ENCODE results near the gene LRRC55.

Gene LRRC55

DNA sequence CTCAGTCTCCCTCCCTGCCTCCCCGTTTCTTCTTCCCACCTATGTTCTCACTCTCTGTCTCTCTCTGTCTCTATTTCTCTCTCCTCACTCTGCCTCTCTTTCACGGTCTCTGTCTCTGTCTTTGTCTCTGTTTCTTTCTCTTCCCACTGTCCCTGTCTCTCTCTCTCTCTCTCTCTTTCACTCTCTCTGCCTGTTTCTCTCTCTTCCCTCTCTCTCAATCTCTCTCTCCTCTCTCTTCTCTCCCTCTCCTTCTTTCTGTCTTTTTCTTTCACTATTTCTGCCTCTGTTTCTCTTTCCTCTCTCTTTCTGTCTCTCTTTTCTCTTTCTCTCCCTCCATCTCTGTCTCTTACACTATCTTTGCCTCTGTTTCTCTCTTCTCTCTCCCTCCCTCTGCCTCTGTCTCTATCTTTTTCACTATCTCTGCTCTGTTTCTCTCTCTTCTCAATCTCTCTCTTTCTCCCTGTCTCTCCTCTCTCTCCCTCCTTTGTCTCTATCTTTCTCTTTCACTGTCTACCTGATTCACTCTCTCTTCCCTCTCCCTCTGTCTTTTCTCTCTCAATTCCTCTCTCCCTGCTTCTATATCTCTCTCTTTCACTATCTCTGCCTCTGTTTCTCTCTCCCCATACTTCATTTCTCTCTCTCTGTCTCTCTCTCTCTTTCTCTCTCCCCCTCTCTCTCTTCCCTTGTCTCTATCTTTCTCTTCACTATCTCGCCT lies 49.9 kb downstream of the LRRC55 start:
- no peak for TF ChIP-seq CTCF (conservative IDR thresholded peaks at IDR 0.05; ENCODE audit: low read depth, low read length)
- no peak overlapping the region for H3K4me3 ChIP-seq (ENCODE audit: low read depth, low read length)
- DNase-seq (ENCODE audit: low read depth): no peak

DNA sequence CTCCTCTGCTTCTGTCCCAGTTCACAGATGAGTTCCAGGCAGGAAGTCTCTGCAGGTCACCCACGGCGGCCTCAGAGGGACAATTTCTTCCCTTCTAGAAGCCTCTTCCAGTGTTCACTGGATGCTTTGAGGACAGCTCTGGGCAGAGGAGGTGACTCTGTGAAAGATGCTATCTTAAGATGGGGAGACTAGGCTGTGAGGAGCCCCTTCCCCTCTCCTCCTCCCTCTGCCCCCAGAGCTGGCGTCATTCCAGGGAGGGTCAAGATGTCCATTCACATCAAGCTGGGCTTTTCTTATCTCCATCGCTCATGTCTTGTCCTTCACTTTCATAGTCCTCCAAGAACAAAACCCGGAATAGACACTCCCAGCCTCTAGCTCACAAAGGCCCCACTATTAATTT lies 51.9 kb downstream of the LRRC55 start:
- no peak for TF ChIP-seq CTCF (conservative IDR thresholded peaks at IDR 0.05; ENCODE audit: low read depth, low read length)
- H3K4me3 ChIP-seq (ENCODE audit: low read depth, low read length): no peak overlapping the region
- DNase-seq (ENCODE audit: low read depth): no peak

DNA sequence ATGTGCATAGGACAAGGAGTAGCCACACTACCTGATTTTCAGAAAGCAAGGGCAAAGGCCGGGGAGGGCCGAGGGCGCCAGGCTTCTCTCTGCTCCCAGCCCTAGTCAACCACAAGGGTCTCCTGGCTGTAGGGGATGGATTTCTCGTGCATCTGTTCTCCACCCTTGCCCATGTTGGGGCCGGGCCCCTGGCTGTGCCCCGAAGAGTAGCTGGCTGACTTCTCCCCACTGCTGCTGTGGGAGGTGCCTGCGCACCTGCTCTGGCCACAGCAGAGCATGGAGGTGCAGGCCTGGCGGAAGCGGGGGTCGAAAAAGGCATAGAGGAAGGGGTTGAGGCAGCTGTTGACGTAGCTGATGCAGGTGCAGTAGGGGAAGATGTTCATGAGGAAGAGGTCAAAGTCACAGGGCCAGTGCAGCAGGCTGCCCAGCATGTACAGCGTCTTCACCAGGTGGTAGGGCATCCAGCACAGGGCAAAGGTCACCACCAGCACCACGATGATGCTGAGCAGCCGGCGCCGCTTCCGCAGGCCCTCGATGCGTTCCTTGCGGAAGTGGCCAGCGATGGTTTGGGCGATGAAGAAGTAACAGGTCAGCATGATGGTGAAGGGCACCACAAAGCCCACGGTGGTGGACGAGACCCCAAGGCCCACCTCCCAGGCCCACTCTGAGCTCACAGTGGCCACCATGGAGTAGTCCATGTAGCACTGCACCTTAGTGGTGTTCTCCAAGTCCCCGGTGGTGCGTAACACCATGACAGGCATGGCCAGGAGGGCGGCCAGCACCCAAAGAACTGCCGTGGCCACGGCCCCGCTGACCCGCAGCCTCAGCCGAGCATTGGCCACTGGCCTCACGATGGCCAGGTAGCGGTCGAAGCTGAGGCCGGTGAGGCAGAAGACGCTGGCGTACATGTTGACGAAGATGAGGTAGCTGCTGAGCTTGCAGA lies 54.3 kb downstream of the LRRC55 start:
- TF ChIP-seq CTCF (conservative IDR thresholded peaks at IDR 0.05; ENCODE audit: low read depth, low read length): no peak
- no peak for DNase-seq (ENCODE audit: low read depth)
- no peak overlapping the region for H3K4me3 ChIP-seq (ENCODE audit: low read depth, low read length)

DNA sequence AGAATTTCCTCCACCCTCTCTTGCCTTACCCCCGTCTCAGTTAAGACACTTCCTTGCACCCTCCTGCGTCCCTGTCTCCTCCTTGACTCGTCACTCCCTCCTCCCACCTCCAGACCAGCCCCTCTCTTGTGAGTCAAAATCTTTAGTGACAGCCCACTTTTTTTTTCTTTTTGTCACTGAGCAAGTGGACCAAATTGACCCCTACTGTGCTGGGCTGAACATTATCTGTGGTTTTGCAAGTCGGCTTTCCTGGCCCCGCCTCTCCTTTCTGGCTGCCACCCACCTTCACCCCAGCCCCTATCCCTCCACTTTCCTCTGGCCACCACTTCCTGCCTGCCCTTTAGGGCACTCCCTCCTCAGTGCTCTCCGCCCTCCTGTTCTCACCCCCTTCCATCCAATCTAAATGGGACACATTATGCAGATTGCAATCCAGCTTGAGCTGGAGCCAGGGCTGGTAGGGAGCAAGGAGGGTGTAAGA lies 55.5 kb downstream of the LRRC55 start, which contains the start of gene APLNR:
APLNR (minus strand) TSS at position 47 of the 478 bp plus-strand sequence. CDS start 246 bp downstream, outside the sequence.
- TF ChIP-seq CTCF (conservative IDR thresholded peaks at IDR 0.05; ENCODE audit: low read depth, low read length): no peak
- DNase-seq (ENCODE audit: low read depth): no peak
- H3K4me3 ChIP-seq (ENCODE audit: low read depth, low read length): no peak within 1 kb of the TSS

GRCh38 chr11:57239348-57239747 lies 57.6 kb downstream of the LRRC55 start:
- H3K4me3 ChIP-seq (ENCODE audit: low read depth, low read length): no peak overlapping the region
- no peak for DNase-seq (ENCODE audit: low read depth)
- TF ChIP-seq CTCF (conservative IDR thresholded peaks at IDR 0.05; ENCODE audit: low read depth, low read length): no peak

GRCh38 chr11:57240007-57240406 lies 58.3 kb downstream of the LRRC55 start:
- H3K4me3 ChIP-seq (ENCODE audit: low read depth, low read length): no peak overlapping the region
- DNase-seq (ENCODE audit: low read depth): no peak
- TF ChIP-seq CTCF (conservative IDR thresholded peaks at IDR 0.05; ENCODE audit: low read depth, low read length): no peak

Measured in choroid plexus epithelial cell (primary cell).